Astrocyte (in vitro differentiated cells and primary cell): ENCODE measurements around the gene ARHGDIA. TPM values are rescaled to one million over a fixed set of nuclear protein-coding genes. Genes with fewer than 3 reads are reported as not detected.

ENCODE experiments used
- DNase-seq: peaks from one replicate; pipeline ENCODE4 v3.0.0-alpha.2; 2010; ENCODE audit warnings: low read depth
- FAIRE-seq: peaks from 2 replicates; lab custom pipeline; 2011; peaks lifted over from hg19 to GRCh38; lab: Jason Lieb, UNC
- H2AFZ ChIP-seq: 2 replicates; pipeline ENCODE4 v1.6.0; 2012; ENCODE audit warnings: low read depth, low read length, inconsistent platforms
- H3K27ac ChIP-seq: 2 replicates; pipeline ENCODE4 v1.5.1; 2011; ENCODE audit warnings: low read depth, low read length, inconsistent platforms
- H3K27me3 ChIP-seq: 2 replicates; pipeline ENCODE4 v1.6.0; 2011; ENCODE audit warnings: low read length, inconsistent platforms; ENCODE audit not compliant: insufficient read depth
- H3K36me3 ChIP-seq: 2 replicates; pipeline ENCODE4 v1.5.1; 2011; ENCODE audit warnings: low read length, inconsistent platforms; ENCODE audit not compliant: insufficient read depth
- H3K4me1 ChIP-seq: 2 replicates; pipeline ENCODE4 v1.5.1; 2011; ENCODE audit warnings: low read length, inconsistent platforms; ENCODE audit not compliant: insufficient read depth
- H3K4me2 ChIP-seq: 2 replicates; pipeline ENCODE4 v1.6.0; 2012; ENCODE audit warnings: low read length, inconsistent platforms
- H3K4me3 ChIP-seq: 2 replicates; pipeline ENCODE4 v1.5.1; 2011; ENCODE audit warnings: low read depth, mild to moderate bottlenecking, low read length, inconsistent platforms; ENCODE audit not compliant: insufficient read depth
- H3K79me2 ChIP-seq: 2 replicates; pipeline ENCODE4 v1.6.0; 2012; ENCODE audit warnings: mild to moderate bottlenecking, low read length, inconsistent platforms; ENCODE audit not compliant: insufficient read depth
- H3K9ac ChIP-seq: 2 replicates; pipeline ENCODE4 v1.6.0; 2012; ENCODE audit warnings: mild to moderate bottlenecking, low read length, inconsistent platforms
- H3K9me3 ChIP-seq: 2 replicates; pipeline ENCODE4 v1.5.1; 2012; ENCODE audit warnings: low read depth, mild to moderate bottlenecking, low read length, inconsistent platforms; ENCODE audit not compliant: insufficient read depth
- H4K20me1 ChIP-seq: 2 replicates; pipeline ENCODE4 v1.6.0; 2012; ENCODE audit warnings: low read length, inconsistent platforms; ENCODE audit not compliant: insufficient read depth
- H3K27ac Mint-ChIP-seq: one replicate; pipeline ENCODE4 v1.8.0; 2021; ENCODE audit warnings: mild to moderate bottlenecking, mixed read lengths; ENCODE audit not compliant: unreplicated experiment
- H3K27me3 Mint-ChIP-seq: one replicate; pipeline ENCODE4 v1.8.0; 2021; ENCODE audit warnings: low read depth, mixed read lengths; ENCODE audit not compliant: unreplicated experiment
- H3K36me3 Mint-ChIP-seq: one replicate; pipeline ENCODE4 v1.8.0; 2021; ENCODE audit warnings: low read depth, mixed read lengths; ENCODE audit not compliant: unreplicated experiment
- H3K4me1 Mint-ChIP-seq: one replicate; pipeline ENCODE4 v1.8.0; 2021; ENCODE audit warnings: low read depth, mixed read lengths; ENCODE audit not compliant: unreplicated experiment
- H3K4me3 Mint-ChIP-seq: one replicate; pipeline ENCODE4 v1.8.0; 2021; ENCODE audit warnings: mild to moderate bottlenecking, moderate library complexity, mixed read lengths; ENCODE audit not compliant: unreplicated experiment
- H3K9me3 Mint-ChIP-seq: one replicate; pipeline ENCODE4 v1.8.0; 2021; ENCODE audit warnings: mild to moderate bottlenecking, mixed read lengths; ENCODE audit not compliant: unreplicated experiment
- EZH2 ChIP-seq: IDR thresholded peaks from 2 replicates; pipeline ENCODE4 v1.6.1; 2012; ENCODE audit warnings: mild to moderate bottlenecking, low read length, inconsistent platforms; ENCODE audit not compliant: insufficient read depth
- total RNA-seq: library from RNA; stranded (reverse); gene quantifications from 2 replicates; pipeline ENCODE4 v1.2.1, GENCODE V29; 2021
- TF ChIP-seq, protein P1 (sequence below): IDR thresholded peaks from 2 replicates; pipeline ENCODE4 v1.5.1; 2011; ENCODE audit warnings: low read depth, mild to moderate bottlenecking, inconsistent platforms, low read length, moderate library complexity; ENCODE audit not compliant: insufficient read depth

The ARHGDIA gene
- total RNA-seq, 1 donor from 2014 or later: 352 TPM

DNA sequence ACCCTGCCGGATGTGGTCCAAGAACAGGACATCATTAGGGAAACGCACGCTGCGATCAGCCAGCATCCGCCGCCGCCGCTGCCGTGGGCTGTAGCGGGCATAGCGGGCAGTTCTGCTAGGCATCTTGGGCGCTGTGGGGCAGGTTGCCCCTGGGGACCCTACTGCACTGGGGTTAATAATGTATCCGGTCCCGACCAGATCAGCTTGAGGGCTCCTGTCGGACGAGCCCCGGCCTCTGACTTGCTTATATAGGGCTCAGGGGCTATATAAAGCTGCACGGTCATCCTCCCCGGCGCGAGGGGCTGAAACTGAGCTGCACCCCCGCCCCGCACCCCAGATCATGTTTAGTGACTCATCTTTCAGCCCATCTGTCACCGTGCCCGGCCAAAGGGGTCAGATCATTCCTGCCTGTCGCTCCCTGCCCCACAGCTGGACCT, 36.3 kb downstream of the ARHGDIA start, which contains the start of gene PPP1R27:
Gene PPP1R27, minus strand, starts transcription at position 220 of the 437 bp plus-strand sequence. Its CDS starts 97 bp downstream, at position 123.
- Mint-ChIP-seq H3K27ac (peak within 1 kb of the TSS; percentile 95), H3K9me3 (peaks cover 1% of the 10 kb centered on the region), H3K4me1 (peaks cover 3% of the 10 kb centered on the region), H3K27me3 (no peaks in the 10 kb centered on the region), H3K36me3 (peaks cover 2% of the 10 kb centered on the region), H3K4me3 (peak within 1 kb of the TSS; percentile 89)
- no peak for TF ChIP-seq EZH2
- TF ChIP-seq, protein P1, sequence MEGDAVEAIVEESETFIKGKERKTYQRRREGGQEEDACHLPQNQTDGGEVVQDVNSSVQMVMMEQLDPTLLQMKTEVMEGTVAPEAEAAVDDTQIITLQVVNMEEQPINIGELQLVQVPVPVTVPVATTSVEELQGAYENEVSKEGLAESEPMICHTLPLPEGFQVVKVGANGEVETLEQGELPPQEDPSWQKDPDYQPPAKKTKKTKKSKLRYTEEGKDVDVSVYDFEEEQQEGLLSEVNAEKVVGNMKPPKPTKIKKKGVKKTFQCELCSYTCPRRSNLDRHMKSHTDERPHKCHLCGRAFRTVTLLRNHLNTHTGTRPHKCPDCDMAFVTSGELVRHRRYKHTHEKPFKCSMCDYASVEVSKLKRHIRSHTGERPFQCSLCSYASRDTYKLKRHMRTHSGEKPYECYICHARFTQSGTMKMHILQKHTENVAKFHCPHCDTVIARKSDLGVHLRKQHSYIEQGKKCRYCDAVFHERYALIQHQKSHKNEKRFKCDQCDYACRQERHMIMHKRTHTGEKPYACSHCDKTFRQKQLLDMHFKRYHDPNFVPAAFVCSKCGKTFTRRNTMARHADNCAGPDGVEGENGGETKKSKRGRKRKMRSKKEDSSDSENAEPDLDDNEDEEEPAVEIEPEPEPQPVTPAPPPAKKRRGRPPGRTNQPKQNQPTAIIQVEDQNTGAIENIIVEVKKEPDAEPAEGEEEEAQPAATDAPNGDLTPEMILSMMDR: no peak
- H3K9ac ChIP-seq: peak within 1 kb of the TSS; percentile 95
- H3K4me2 ChIP-seq: peak within 1 kb of the TSS; percentile 96
- H3K4me1 ChIP-seq: peaks cover 17% of the 10 kb centered on the region
- H2AFZ ChIP-seq: peak within 1 kb of the TSS; percentile 62
- no peaks in the 10 kb centered on the region for H3K27me3 ChIP-seq
- no peaks in the 10 kb centered on the region for H3K36me3 ChIP-seq
- FAIRE-seq (no peak), DNase-seq (no peak)
- no peak within 1 kb of the TSS for H3K27ac ChIP-seq
- no peaks in the 10 kb centered on the region for H3K9me3 ChIP-seq
- peaks cover 27% of the 10 kb centered on the region for H3K79me2 ChIP-seq
- peaks cover 18% of the 10 kb centered on the region for H4K20me1 ChIP-seq
- peak within 1 kb of the TSS; percentile 69 for H3K4me3 ChIP-seq

DNA sequence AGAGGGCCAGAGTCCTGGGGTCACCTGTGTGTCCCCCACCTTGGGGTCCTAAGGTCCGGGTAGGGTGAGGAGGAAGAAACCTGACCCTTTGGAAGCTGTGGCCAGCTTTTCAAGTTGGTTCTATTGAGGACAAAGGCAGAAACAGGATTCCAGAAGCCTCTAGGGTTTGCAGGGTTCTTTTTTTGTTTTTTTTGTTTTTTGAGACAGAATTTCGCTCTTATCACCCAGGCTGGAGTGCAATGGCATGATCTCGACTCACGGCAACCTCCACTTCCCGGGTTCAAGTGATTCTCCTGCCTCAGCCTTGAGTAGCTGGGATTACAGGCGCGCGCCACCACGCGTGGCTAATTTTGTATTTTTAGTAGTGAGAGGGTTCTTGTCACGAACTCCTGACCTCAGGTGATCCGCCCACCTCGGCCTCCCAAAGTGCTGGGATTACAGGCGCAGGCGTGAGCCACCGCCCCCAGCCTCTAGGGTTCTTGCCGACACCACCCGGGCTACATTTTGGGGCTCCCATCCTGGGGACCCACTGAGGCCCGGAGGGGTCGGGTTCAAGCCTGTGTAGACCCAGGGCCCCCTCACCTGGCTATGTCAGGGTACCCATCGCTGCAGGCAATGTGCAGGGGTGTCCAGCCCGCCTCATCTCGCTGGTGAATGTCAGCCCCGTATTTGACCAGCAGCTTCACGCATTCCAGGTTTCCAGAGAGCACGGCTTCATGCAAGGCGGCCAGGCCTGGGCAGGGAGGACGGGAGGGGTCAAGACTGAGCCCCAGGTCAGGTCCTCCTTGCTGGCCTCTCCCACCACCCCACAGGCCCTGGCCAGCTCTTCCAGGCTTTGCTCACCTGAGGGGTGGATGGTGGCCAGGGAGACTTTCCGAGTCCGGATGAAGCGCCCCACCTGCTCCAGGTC, 37.0 kb downstream of the ARHGDIA start:
- H3K9me3 ChIP-seq: no peaks in the 10 kb centered on the region
- DNase-seq: no peak
- H3K4me3 ChIP-seq: peak overlapping the region; percentile 69
- no peak for TF ChIP-seq EZH2
- TF ChIP-seq, protein P1: no peak
- FAIRE-seq: no peak
- no peaks in the 10 kb centered on the region for H3K27me3 Mint-ChIP-seq
- peaks cover 17% of the 10 kb centered on the region for H3K4me1 ChIP-seq
- H2AFZ ChIP-seq: peak overlapping the region; percentile 62
- H3K9ac ChIP-seq: peak overlapping the region; percentile 95
- H3K79me2 ChIP-seq: peaks cover 33% of the 10 kb centered on the region
- H3K36me3 Mint-ChIP-seq: peaks cover 2% of the 10 kb centered on the region
- peaks cover 6% of the 10 kb centered on the region for H3K4me1 Mint-ChIP-seq
- peak overlapping the region; percentile 96 for H3K4me2 ChIP-seq
- peak overlapping the region; percentile 93 for H3K27ac ChIP-seq
- peak overlapping the region; percentile 95 for H3K27ac Mint-ChIP-seq
- peaks cover 1% of the 10 kb centered on the region for H3K9me3 Mint-ChIP-seq
- peaks cover 25% of the 10 kb centered on the region for H4K20me1 ChIP-seq
- peak overlapping the region; percentile 89 for H3K4me3 Mint-ChIP-seq
- no peaks in the 10 kb centered on the region for H3K36me3 ChIP-seq
- no peaks in the 10 kb centered on the region for H3K27me3 ChIP-seq
